ENCODE data around the gene TLE5. TPM values are rescaled to one million over a fixed set of nuclear protein-coding genes. Genes with fewer than 3 reads are reported as not detected.

TLE5 gene
- total and polyA plus RNA-seq, 9 of the 15 experiments (the other 6 are each of a cell fraction or from before 2014, with no cell fraction given): 2.0 to 347 (median 235) TPM

GRCh38 chr19:3084943-3085342 lies 22.6 kb upstream of the TLE5 start:
- intact Hi-C loops (cut with micrococcal nuclease) (no loop called here), in situ Hi-C loops (cut with MboI) (no loop called here)
- Histone ChIP-seq H3K27me3 (ENCODE audit: control insufficient read depth in 2 of 2, insufficient read depth in 2 of 2, low read length in 2 of 2) (no peaks in the 10 kb centered on the region), H3K9me3 (replicated peaks; ENCODE audit: control insufficient read depth, insufficient read depth, low read depth, low read length) (no peaks in the 10 kb centered on the region), H3K4me3 (no peak overlapping the region), H3K4me2 (ENCODE audit: insufficient read depth, low read length) (no peak overlapping the region), H3K4me1 (replicated peaks in 1 of 2; ENCODE audit: control insufficient read depth in 2 of 2, insufficient read depth in 2 of 2, low read length in 2 of 2) (peaks cover 5 to 7% of the 10 kb centered on the region in 2 experiments; a peak in 2 of 5 replicates), H3K9ac (ENCODE audit: insufficient read depth in 1 of 2, low read depth in 2 of 2, low read length in 2 of 2) (no peak overlapping the region), H2AFZ (ENCODE audit: low read depth, low read length) (no peak overlapping the region), H3K79me2 (ENCODE audit: control insufficient read depth, insufficient read depth, low read length) (no peaks in the 10 kb centered on the region), H3K9me1 (ENCODE audit: control insufficient read depth, insufficient read depth, low read length) (no peaks in the 10 kb centered on the region), H4K20me1 (replicated peaks; ENCODE audit: control insufficient read depth, insufficient read depth, low read length) (no peaks in the 10 kb centered on the region), H3K36me3 (ENCODE audit: control insufficient read depth, insufficient read depth, low read length) (no peaks in the 10 kb centered on the region), H3K27ac (ENCODE audit: extremely low read depth, low read depth, low read length) (no peak overlapping the region)
- 33% methylated on average over 3 of the region's 10 CpGs for WGBS (ENCODE audit: insufficient coverage, low coverage, missing lambda C conversion rate)
- ATAC-seq (no peak), DNase-seq (ENCODE audit: extremely low read depth in 1 of 4, low spot score in 3 of 4) (no peak), FAIRE-seq (no peak)
- POLR2A ChIA-PET: interaction anchor here (0.6 kb wide), 1 partner anchor 892 kb away, joined by 3 read pairs; no protein-coding TSS in a partner anchor
- no TSS peak for BruUV-seq (replicated peaks)
- CTCF ChIA-PET (ENCODE audit: low intra/inter-chr PET ratio): no interaction called here
- TF ChIP-seq C11orf30 (IDR thresholded peaks at IDR 0.05; ENCODE audit: low read depth): no peak
- TF ChIP-seq FIP1L1 (IDR thresholded peaks at IDR 0.05; ENCODE audit: low read depth, low read length, poor library complexity, severe bottlenecking): no peak

- H3K9ac ChIP-seq (ENCODE audit: insufficient read depth in 1 of 2, low read depth in 2 of 2, low read length in 2 of 2): no peak overlapping the region
- TF ChIP-seq ZBTB33 (CRISPR knock-in tag; IDR thresholded peaks at IDR 0.05) (0 out of 2 replicates have a peak, but pooled peaks have one; percentile 13), ZNF121 (CRISPR knock-in tag; conservative IDR thresholded peaks at IDR 0.05) (peak; percentile 81), SAP30 (IDR thresholded peaks at IDR 0.05; ENCODE audit: borderline replicate concordance, insufficient read depth, low read depth, low read length, poor library complexity, severe bottlenecking) (no peak)
- WGBS (ENCODE audit: insufficient coverage, low coverage, missing lambda C conversion rate): 90% methylated on average over 7 of the region's 7 CpGs
- H3K79me2 ChIP-seq (ENCODE audit: control insufficient read depth, insufficient read depth, low read length): no peaks in the 10 kb centered on the region
- no TSS peak for BruUV-seq (replicated peaks)
- no peak overlapping the region for H3K4me2 ChIP-seq (ENCODE audit: insufficient read depth, low read length)
- no peaks in the 10 kb centered on the region for H3K9me1 ChIP-seq (ENCODE audit: control insufficient read depth, insufficient read depth, low read length)
- ChIA-PET POLR2A (no interaction called here), CTCF (ENCODE audit: low intra/inter-chr PET ratio) (interaction anchor here (0.7 kb wide), 1 partner anchor 88 kb away, joined by 3 read pairs; no protein-coding TSS in a partner anchor)
- no peak for DNase-seq (ENCODE audit: extremely low read depth in 1 of 4, low spot score in 3 of 4)
- no peak for FAIRE-seq
- in situ Hi-C loops (cut with MboI) (no loop called here), intact Hi-C loops (cut with micrococcal nuclease) (no loop called here)
- H4K20me1 ChIP-seq (replicated peaks; ENCODE audit: control insufficient read depth, insufficient read depth, low read length): no peaks in the 10 kb centered on the region
- H3K4me3 ChIP-seq: no peak overlapping the region
- no peak overlapping the region for H2AFZ ChIP-seq (ENCODE audit: low read depth, low read length)
- no peaks in the 10 kb centered on the region for H3K36me3 ChIP-seq (ENCODE audit: control insufficient read depth, insufficient read depth, low read length)
- H3K27me3 ChIP-seq (ENCODE audit: control insufficient read depth in 2 of 2, insufficient read depth in 2 of 2, low read length in 2 of 2): no peaks in the 10 kb centered on the region
- no peaks in the 10 kb centered on the region; a peak in 2 of 5 replicates for H3K4me1 ChIP-seq (replicated peaks in 1 of 2; ENCODE audit: control insufficient read depth in 2 of 2, insufficient read depth in 2 of 2, low read length in 2 of 2)
- H3K27ac ChIP-seq (ENCODE audit: extremely low read depth, low read depth, low read length): no peak overlapping the region
- no peak for ATAC-seq
- no peaks in the 10 kb centered on the region for H3K9me3 ChIP-seq (replicated peaks; ENCODE audit: control insufficient read depth, insufficient read depth, low read depth, low read length)
Observed at GRCh38 chr19:3083964-3084363, 21.7 kb upstream of the TLE5 start.

All from K562 (cell line).